ENCODE measurements around the gene SH3PXD2A.
"Not testable (repeated sequence)": the region's sequence is repeated elsewhere in the genome, so short reads cannot be mapped to it uniquely, and the experiment has no call there.

The SH3PXD2A gene

GRCh38 chr10:103763374-103764202, 91.8 kb downstream of the SH3PXD2A start:
- no peak for DNase-seq

GRCh38 chr10:103762916-103763315, 92.5 kb downstream of the SH3PXD2A start:
- DNase-seq = no peak

GRCh38 chr10:103762162-103762561, 93.2 kb downstream of the SH3PXD2A start:
- no peak for DNase-seq

- DNase-seq = no peak
Observed at GRCh38 chr10:103761075-103761920, 94.1 kb downstream of the SH3PXD2A start.

GRCh38 chr10:103760233-103760632, 95.1 kb downstream of the SH3PXD2A start:
- not testable (repeated sequence) for DNase-seq

GRCh38 chr10:103759100-103759781, 96.1 kb downstream of the SH3PXD2A start:
- DNase-seq = no peak

- DNase-seq = no peak
Observed at GRCh38 chr10:103758294-103758681, 97.1 kb downstream of the SH3PXD2A start.

- no peak for DNase-seq
Observed at GRCh38 chr10:103757531-103758293, 97.7 kb downstream of the SH3PXD2A start.

GRCh38 chr10:103756277-103756869, 99.0 kb downstream of the SH3PXD2A start:
- no peak for DNase-seq

GRCh38 chr10:103752680-103753248, 102.6 kb downstream of the SH3PXD2A start:
- no peak for DNase-seq

GRCh38 chr10:103751667-103752290, 103.6 kb downstream of the SH3PXD2A start:
- no peak for DNase-seq

- no peak for DNase-seq
Observed at GRCh38 chr10:103750836-103751235, 104.5 kb downstream of the SH3PXD2A start.

- DNase-seq = no peak
Observed at GRCh38 chr10:103749779-103750178, 105.6 kb downstream of the SH3PXD2A start.

GRCh38 chr10:103748020-103748419, 107.4 kb downstream of the SH3PXD2A start:
- DNase-seq = no peak

GRCh38 chr10:103747193-103747865, 108.0 kb downstream of the SH3PXD2A start:
- DNase-seq = no peak

- DNase-seq = no peak
Observed at GRCh38 chr10:103746598-103746997, 108.8 kb downstream of the SH3PXD2A start.

GRCh38 chr10:103745341-103746247, 109.8 kb downstream of the SH3PXD2A start:
- DNase-seq = no peak

- no peak for DNase-seq
Observed at GRCh38 chr10:103742824-103743223, 112.6 kb downstream of the SH3PXD2A start.

- DNase-seq = no peak
Observed at GRCh38 chr10:103740611-103741010, 114.8 kb downstream of the SH3PXD2A start.

Measured in NK-92 treated with Interleukin-12 subunit alpha and Interleukin-12 subunit beta, amount 100 ng/mL, for 24 hours (cell line).